Inflammatory macrophage (primary cell): ENCODE measurements around the gene RGS10.
"Not testable (repeated sequence)": the region's sequence is repeated elsewhere in the genome, so short reads cannot be mapped to it uniquely, and the experiment has no call there.

Experiments
- DNase-seq, 2 donors: peaks; one replicate each; pipeline ENCODE4 v3.0.0-alpha.2; 2020 to 2022
- total RNA-seq, 18 experiments: gene quantifications; one replicate each; lab custom pipeline; 2026; ENCODE audit warnings: mixed read lengths in 6 of 18, inconsistent platforms in 2 of 18; lab: John Stamatoyannopoulos, UW

Gene RGS10
- total RNA-seq = 24.1 to 60.3 (median 45.0) reads per million in 18 experiments

DNA sequence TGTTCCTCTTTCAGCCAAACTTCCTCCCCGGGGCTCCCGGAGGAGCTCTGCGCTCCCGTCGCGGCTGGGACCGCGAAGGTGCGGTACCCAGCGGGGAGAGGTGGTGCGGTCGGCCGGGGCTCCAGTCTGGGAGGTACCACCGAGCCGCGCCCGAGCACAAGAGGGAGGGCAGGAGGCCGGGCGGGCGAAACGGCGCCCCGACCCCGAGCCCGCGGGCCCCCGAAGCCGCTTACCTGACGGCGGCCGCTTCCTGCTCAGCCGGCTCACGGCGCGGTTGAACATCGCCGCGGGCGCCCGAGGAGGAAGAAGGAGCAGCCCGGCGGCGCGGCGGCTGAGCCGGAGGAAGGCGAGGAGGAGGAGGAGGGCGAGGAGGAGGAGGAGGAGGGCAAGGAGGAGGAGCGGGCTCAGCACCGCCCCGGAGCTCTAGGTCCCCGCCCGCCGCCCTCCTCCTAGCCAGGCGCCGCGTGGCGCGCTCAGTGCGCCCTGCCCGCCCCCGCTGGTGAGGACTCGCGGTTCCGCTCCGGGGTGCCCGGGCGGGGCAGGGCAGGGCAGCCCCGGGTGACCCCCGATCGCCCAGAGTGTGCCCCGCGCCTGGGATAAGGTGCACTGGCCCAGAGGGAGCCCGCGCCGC is at the start of gene RGS10:
Gene RGS10, minus strand, starts transcription at position 363 of the 631 bp plus-strand sequence. Its CDS starts 81 bp downstream, at position 282.
- DNase-seq = peak; percentile 88 to 91

GRCh38 chr10:119588071-119588470 is 45.6 kb upstream of the RGS10 start:
- DNase-seq = no peak

- DNase-seq = no peak
Measured at GRCh38 chr10:119578355-119578754, 35.8 kb upstream of the RGS10 start.

DNA sequence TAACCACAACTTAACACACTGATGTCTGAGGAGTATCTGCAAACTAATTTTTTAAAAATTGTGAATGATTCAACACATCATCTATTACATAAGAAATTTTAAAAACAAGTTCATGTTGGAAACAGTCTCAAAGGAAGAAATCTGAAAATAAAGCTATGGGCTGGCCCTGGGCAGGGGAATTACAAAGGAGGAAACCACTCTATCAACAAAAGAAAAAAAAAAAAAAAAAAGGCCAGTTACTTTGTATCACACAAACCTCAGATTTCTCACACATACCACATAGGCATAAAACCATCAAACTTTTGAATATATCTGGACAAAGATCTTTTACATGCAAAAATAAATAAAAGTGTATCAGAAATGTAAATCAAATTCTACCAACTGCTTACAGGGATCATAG is 33.5 kb upstream of the RGS10 start:
- DNase-seq = no peak

GRCh38 chr10:119575506-119575905 is 33.0 kb upstream of the RGS10 start:
- DNase-seq = no peak

- no peak for DNase-seq
Measured at GRCh38 chr10:119567978-119568377, 25.5 kb upstream of the RGS10 start.

GRCh38 chr10:119562097-119562496 is 19.6 kb upstream of the RGS10 start:
- no peak for DNase-seq

DNA sequence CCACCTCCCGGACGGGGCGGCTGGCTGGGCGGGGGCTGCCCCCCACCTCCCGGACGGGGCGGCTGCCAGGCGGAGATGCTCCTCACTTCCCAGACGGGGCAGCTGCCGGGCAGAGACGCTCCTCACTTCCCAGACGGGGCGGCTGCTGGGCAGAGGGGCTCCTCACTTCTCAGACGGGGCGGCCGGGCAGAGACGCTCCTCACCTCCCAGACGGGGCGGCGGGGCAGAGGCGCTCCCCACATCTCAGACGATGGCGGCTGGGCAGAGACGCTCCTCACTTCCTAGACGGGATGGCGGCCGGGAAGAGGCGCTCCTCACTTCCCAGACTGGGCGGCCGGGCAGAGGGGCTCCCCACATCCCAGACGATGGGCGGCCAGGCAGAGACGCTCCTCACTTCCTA is 17.0 kb upstream of the RGS10 start:
- DNase-seq = not testable (repeated sequence)

DNA sequence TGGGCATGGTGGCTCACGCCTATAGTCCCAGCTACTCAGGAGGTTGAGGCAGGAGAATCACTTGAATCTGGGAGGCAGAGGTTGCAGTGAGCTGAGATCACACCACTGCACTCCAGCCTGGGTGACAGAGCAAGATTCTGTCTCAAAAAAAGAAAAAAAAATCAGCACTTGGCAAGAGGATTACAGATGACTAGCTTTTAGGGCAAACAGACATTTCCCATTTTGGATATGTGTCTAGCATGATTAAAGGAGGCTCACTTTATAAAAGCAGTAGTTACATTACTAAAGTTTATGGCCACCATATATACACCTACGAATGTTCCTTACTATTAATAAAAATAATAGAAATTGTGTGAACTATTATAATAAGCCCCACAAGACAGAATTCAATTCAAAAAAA is 13.6 kb upstream of the RGS10 start:
- DNase-seq = not testable (repeated sequence)

GRCh38 chr10:119555178-119555784 is 12.8 kb upstream of the RGS10 start:
- no peak for DNase-seq

DNA sequence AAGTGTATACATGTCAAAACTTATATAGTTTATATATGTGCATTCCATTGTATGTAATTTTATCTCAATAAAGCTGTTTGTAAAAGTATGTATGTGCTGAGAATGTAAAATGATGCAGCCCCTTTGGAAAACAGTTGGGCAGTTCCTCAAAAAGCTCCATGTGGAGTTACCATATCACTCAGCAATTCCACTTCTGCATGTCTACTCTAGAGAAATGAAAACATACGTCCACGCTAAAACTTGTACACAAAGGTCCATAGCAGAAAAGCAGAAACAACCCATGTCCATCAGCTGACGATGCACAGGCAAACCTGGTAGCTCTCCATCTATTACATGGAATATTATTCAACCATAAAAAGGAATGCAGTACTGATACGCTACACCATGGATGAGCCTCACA is 8.3 kb upstream of the RGS10 start:
- peak; percentile 66 for DNase-seq

GRCh38 chr10:119549247-119549999 is 6.9 kb upstream of the RGS10 start:
- no peak for DNase-seq

DNA sequence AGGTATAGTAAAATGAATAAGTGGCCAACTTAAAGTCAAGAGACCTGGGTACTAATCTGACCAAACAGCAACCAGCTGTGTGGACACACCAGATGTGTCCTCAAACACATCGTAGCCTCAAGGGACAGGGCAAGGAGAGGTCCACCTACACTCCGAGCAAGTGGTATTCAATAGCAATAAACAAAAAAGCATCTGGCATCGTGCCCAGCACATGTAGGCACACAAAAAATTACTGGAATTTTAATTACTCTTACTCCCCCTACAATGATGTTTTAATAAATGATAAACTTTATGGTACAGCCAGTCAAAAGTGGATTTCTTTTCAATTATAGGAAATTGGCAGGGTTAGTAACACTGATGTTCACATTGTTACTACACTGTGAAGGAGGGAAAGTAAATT is 3.5 kb upstream of the RGS10 start:
- no peak for DNase-seq

DNA sequence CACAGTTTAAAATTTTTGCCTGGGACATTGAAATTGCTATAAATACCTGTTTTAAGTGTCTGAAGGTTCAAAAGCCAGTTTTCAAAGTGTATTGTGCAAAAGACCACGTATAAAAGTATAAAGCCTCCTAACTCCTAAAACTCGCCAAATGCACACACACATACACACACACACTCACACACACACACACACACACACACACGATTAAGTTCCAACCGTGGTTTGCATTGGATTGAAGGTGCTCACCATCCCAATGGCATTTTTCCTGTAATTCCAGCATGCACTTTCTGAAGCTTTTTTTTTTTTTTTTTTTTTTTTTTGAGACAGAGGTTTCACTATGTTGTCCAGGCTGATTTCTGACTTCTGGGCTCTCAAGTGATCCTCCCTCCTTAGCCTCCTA is 2.8 kb upstream of the RGS10 start:
- DNase-seq = no peak

- no peak for DNase-seq
Measured at GRCh38 chr10:119543814-119544642, 1.5 kb upstream of the RGS10 start.

DNA sequence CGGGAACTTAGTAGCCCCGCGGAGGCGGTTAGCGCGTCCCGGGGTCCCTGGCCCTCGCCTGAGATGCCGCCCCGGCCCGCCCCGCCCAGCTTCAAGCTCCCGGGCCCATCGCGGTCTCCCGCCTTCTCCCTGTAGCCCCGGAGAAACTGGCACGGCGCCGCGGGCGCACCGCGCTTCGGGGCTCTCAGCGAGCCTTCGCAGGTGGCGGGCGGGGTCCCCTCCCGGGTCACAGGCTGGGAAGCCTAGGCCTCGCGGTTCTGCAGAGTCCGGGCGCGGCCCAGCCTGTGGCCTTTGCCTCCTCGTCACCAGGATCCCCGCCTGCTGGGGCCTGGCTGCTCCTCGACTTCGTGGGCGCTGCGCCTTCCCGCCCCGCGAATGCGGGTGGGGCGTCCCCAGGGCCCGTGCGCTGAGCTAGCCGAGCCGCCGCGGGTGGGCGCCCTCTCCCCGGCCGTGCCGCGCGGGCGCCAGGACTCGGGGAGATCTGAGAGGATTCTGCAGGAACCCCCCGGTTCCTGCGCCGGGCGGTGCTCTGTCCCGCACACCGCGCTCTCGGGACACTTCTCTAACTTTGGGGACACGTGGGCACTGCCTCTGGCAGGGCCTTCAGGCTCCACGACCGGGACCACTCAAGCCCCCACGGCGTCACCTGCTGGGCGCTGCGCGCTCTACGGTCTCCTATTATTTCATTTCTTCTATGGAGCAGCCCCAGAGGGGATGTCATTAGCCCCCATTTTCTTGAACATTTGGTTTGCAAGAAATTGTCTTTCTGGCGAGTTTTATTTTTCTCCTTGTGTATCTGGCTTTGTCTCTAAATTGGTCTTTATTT is 682 bp upstream of the RGS10 start:
- peak; percentile 36 to 62 for DNase-seq

GRCh38 chr10:119541459-119542356 is 811 bp downstream of the RGS10 start:
- DNase-seq = peak; percentile 65 to 76

DNA sequence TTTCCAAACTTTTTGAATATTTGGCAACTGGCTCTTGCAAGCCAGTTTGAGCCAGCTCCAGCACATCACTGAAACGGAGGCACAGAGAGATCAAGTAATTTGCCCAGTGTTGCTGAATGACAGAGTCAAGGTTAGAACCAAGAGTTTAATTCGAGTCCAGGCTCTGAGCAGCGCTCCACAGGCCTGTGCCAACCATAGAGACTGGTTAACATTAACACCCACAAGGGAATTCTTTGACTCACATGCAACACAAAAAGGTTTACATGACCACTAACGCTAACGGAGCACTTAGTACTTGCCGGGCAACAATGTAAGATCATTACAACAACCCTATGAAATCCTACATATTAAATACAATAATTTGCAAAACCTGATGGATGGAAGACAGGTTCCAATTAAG is 1.5 kb downstream of the RGS10 start:
- no peak for DNase-seq

DNA sequence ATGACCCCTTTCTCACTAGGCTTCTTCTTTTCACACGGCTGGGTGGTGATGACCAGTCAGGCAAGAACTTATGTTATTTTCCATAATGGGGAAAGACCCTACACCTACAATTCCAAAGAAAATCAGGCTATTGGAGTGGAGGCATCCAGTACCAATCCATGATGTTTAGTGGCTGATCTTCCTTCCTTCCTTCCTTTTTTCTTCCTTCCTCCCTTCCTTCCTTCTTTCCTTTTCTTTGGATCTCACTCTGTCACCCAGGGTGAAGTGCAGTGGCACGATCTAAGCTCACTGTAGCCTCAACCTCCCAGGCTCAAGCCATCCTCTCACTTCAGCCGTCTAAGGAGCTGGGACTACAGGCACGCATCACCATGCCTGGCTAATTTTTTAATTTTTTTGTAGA is 2.5 kb downstream of the RGS10 start:
- DNase-seq = no peak

- no peak for DNase-seq
Measured at GRCh38 chr10:119539359-119539825, 3.1 kb downstream of the RGS10 start.
